Measurements from ENCODE around the gene SPINT1.
"Not testable (repeated sequence)": the region's sequence is repeated elsewhere in the genome, so short reads cannot be mapped to it uniquely, and the experiment has no call there.

The SPINT1 gene

GRCh38 chr15:40861147-40861546, 17.3 kb downstream of the SPINT1 start:
- DNase-seq: not testable (repeated sequence)

- no peak for DNase-seq
Observed at GRCh38 chr15:40863660-40864270, 19.9 kb downstream of the SPINT1 start.

DNA sequence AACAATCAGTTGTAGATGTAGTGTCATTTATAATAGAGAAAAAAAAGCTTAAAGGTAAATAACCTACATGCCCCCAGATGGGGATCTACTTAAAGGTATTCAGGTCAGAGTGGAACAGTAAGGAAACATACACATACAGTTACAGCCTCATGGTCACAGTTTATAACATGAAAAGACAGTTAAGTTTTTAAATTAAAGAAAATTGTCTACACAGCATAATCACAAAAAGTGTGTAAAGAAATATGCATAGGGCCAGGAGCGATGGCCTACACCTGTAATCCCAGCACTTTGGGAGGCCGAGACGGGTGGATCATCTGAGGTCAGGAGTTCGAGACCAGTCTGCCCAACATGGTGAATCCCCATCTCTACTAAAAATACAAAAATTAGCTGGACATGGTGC, 23.4 kb downstream of the SPINT1 start:
- DNase-seq: no peak

DNA sequence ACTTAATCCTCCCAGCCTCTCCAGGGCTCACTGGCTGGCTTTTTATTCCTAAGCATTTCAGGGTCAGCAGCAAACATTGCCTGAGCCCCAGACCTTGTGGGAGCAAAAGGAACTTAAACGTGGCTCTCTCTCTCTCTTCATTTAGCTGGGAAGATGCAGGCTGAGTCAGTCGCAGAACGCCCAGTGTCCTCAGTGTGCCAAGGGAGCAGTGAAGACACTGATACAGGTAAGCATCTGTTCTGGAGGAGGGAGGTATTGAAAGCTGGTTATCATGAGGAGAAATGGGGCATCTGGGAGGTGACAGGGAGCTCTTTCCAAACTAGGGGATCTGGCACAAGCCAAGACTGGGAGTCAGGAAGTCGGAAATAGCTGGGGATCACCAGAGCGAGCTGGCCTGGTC, 25.8 kb downstream of the SPINT1 start:
- no peak for DNase-seq

DNA sequence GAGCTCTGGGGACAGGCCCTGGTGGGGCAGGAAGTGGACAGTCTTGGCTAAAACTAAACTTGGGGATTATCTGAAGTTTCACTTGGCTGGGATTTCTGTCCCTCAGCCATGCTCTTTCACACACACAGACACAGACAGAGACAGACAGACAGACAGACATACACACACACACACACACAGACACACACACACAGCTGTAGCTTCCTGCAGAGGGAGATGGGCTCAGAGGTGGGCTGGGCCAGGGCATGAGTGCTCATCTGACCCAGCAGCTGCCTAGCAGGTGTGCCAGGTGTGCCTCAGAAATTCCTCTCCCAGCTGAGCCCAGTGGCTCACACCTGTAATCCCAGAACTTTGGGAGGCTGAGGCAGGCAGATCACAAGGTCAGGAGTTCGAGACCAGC, 26.9 kb downstream of the SPINT1 start:
- no peak for DNase-seq

DNA sequence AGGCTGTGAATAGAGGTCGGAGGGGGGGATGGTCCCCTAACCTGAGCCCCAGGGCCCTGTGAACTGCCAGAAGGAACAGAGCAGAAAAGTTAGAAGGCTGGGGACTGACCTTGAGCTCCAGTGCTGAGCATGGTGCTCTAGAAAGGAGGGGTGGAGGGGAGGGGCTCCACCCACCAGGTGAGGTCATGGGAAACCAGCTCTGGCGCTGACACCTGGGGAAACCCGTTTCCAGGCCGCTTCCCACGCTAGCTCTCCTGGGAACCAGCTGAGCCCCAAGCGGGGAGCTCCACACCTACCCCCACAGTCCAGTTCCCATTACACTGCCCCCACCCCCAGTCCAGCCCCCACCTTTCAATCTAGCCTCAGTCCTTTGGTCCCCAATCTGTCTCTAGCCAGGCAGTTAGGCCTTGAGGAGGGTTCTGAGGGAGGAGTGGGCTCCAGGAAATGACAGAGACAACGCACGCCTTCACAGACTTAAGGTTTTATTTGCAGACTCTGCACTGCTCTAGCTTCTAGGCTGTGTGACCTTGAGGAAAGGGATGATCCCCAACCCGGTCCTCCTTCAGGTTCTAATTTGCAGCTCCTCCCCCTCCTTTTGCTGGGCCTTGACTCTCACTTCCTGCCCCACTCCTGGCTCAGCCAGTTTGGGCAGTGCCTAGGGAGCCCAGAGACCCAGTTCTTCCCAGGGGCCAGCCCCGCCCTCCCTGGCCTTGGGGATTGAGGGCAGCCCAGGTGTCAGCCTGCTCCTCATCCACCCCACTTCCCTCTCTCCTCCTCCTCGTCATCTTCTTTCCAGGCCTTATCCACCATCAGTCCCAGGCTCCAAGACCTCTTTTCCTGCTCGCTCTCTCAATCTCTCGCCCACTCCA, 28.1 kb downstream of the SPINT1 start:
- no peak for DNase-seq

DNA sequence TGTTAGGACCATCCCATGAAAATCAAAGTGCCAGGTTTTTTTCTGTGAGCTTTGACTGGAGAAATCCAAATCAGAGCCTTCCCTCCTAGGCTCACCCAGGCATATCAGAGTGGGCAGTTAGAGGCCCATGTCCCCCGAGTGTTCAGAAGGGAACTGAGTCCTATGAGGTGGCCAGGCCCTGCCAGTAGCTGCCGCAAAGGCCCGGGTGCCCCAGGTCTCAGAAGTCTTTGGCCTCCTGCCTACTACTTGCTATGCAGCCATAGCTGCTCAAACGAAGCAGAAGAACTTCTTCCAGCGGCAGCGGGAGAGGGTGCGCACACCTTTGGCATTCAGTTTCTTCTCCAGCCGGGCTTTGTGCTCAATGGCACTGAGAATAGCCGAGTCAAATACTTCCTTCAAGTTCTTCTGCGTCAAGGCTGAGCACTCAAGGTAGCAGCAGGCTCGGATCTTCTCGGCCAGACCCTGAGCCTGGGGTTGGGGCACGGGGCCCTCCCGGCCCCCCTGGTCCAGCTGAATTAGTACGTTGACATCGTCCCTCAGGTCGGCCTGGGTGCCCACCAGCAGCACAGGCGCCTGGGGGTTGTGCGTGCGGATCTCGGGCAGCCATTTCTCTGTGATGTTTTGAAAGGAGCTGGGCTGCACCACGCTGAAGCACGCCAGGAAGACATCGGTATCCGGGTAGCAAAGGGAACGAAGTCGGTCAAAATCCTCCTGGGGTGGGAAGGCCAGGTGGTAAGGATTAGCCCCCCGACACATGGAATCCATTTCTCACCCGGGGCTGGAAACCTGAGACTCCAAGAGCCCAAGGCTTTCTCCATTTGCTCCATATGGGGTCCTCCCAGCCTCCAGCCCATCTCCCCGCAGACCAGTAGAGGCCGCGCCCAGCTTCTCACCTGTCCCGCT, 29.2 kb downstream of the SPINT1 start:
- DNase-seq: no peak

DNA sequence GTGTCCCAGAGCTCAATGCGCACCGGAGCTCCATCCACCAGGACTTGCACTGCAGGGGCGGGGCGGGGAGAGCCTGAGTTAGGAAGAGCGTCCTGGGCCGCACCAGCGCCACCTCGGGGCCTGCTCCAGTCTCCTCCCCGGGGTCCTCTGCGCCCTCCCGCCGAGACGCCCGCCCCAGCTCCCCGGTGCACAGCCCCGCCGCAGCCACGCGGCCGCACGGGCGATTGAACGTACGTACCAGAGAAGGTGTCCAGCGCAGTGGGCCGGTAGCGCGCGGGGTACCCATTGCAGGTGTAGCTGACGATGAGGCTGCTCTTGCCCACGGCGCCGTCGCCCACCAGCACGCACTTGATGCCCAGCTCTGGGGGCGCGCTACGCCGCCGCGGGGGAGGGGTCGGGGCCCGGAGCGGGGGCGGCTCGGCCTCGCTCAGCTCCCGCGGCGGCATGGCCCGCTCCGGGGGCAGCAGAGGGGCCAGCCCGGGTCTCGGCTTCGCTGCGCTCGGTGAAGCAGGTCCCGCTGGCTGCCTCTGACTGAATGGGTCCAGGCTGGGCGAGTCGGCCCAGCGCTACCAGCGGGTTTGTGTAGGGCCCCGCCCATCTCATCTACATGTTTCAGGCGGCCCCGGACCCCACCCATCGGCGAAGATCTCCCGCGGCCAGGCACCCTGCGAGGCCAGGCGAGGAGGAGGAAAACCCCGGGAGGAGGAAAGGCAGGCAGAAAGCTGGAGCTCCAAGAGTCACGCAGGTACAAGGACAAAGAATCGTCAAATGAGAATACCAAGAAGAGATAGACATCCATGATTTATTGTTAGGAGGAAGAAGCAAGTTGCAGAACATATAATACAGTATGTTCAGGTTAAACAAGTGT, 30.1 kb downstream of the SPINT1 start, which contains the start of gene RHOV:
RHOV (minus strand) TSS at position 541 of the 868 bp plus-strand sequence; CDS start at position 446, 95 bp downstream.
- DNase-seq: peak; percentile 55

DNA sequence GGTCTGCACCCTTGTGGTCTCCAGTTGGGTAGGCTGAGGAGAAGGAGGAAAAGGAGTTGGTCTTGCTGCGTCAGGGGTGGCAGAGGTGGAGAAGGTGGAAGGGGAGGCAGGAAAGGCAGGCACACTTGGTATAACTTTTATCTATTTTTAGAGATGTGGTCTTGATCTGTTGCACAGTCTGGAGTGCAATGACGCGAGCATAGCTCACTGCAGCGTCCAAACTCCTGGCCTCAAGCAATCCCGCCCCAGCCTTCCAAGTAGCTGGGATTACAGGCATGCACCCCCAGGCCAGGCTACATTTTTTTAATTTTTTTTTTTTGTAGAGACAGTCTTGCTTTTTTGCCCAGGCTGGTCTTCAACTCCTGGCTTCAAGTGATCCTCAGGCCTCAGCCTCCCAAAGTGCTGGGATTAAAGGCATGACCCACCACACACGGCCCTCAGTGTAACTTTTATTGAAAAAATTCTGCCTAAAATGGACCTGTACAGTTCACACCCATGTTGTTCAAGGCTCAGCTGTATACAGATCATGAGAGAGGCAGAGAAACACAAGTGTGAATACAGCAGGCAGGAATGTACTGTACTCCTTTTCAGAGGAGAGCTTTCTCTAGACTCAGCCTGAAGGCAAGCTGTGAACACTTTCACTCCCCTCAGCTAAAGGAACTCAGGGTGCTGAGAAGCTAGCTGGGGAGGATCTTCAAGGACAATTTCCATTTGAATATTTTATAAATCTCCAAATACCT, 32.3 kb downstream of the SPINT1 start:
- no peak for DNase-seq

DNA sequence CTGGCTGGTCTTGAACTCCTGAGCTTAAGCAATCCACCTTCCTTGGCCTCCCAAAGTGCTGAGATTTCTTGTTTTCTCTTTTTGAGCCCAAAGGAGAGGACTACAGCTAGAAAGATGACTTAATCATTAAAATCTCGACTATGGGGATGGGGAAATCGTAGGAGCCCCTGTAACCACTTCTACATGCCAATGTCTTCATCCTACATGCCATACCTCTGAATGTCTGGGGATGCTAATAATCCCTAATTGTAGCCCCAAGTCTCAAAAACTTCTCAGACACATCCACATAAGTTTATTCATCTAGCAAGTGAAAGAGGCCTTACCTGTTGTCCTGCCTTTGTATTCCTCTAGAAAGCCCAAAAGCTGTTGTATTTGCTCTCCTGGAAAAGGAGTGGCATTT, 33.8 kb downstream of the SPINT1 start:
- DNase-seq: no peak

DNA sequence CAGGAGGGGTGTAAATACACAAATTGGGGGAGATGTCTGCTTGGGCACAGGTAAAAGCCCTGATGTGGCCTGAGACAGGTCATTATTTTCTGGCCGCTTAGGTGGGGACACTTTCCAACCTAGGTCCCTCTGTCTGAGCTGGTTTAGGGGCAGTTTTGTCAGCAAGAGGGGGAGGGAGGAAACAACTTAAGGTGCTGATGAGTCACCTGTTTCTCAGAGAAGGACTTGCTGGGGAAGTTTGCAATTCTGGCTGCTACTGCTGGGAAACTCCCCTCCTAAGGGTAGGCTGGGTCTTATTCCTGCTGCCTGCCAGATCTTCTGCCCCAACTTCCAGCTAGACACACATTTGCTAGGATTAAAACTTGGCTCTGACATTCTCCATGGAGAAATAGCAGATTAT, 34.9 kb downstream of the SPINT1 start:
- peak; percentile 19 for DNase-seq

GRCh38 chr15:40879609-40880008, 35.8 kb downstream of the SPINT1 start:
- DNase-seq: no peak

- DNase-seq: no peak
Observed at GRCh38 chr15:40881351-40881750, 37.5 kb downstream of the SPINT1 start.

DNA sequence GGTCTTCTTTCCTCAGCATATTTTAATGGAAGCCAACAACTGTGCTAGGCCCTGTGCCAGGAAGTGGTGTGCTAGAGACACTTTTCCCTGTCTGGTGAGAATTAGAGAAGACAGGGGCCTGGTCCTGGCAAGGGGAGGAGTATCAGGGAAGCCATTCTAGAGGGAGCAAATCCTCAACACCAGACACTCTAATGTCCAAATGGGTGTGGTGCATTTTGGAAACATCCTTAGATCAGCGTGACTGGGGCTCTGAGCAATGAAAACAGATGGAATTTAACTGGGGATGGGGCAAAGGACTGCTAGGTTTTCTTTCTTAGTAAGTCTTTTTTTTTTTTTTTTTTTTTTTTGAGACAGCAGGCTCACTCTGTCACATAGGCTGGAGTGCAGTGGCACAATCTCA, 42.7 kb downstream of the SPINT1 start:
- no peak for DNase-seq

GRCh38 chr15:40889112-40889511, 45.3 kb downstream of the SPINT1 start:
- no peak for DNase-seq

GRCh38 chr15:40891138-40891537, 47.3 kb downstream of the SPINT1 start:
- DNase-seq: no peak

GRCh38 chr15:40891810-40892446, 48.1 kb downstream of the SPINT1 start:
- DNase-seq: peak; percentile 51

DNA sequence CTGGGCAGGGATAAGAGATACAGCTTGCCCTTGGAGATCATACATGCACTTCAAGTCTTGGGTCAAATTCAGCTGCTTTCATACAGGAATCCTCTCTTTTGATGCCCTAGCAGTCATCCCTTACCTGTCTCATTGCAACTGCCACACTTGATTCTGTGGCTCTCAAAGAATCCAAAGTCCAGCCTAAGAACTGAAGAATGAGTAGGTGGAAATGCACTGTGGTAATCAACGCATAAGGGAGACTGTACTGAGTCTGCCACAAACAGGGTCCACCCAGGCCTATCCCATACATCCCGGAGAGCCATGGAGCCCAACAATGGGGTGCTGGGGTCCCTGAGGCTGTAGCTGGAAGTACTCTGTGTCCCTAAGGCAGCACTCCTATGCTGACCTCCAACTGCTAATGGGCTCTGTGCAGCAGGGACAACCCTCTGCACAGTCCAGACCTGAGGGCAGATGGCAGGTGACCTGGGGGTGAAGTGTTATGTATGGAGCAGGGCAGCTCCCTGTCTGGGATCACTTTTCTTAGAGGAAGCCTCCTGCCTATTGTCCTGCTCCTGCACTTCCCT, 48.7 kb downstream of the SPINT1 start:
- no peak for DNase-seq

GRCh38 chr15:40893019-40893670, 49.3 kb downstream of the SPINT1 start:
- DNase-seq: no peak
